Measurements from ENCODE around the gene LDHAL6B. TPM values are rescaled to one million over a fixed set of nuclear protein-coding genes. Genes with fewer than 3 reads are reported as not detected.

Gene LDHAL6B
- total RNA-seq, 4 donors from 2014 or later, result not detected

GRCh38 chr15:59223736-59224135 is 17.1 kb downstream of the LDHAL6B start:
- peaks cover 18 to 47% (median 27%) of the 10 kb centered on the region in 4 donors for H3K36me3 ChIP-seq
- H3K4me3 ChIP-seq, result no peak overlapping the region
- no peak overlapping the region for H3K27ac ChIP-seq (replicated peaks in 1 of 4)
- peak; percentile 82 for DNase-seq (ENCODE audit: extremely low spot score)
- TF ChIP-seq EP300 (IDR thresholded peaks at IDR 0.05) (no peak), CTCF (IDR thresholded peaks at IDR 0.05) (no peak), POLR2AphosphoS5 (IDR thresholded peaks at IDR 0.05) (no peak)
- H3K4me1 ChIP-seq, result peaks cover 0 to 11% (median 7%) of the 10 kb centered on the region in 4 donors
- 92% methylated on average over 3 of the region's 3 CpGs for WGBS
- intact Hi-C loops (cut with DNase I), result no loop called here
- H3K9me3 ChIP-seq, result no peaks in the 10 kb centered on the region
- H3K27me3 ChIP-seq, result no peaks in the 10 kb centered on the region

- 95% methylated on average over 7 of the region's 7 CpGs for WGBS
These were observed 17.8 kb downstream of the LDHAL6B start for GRCh38 chr15:59224474-59224873.

GRCh38 chr15:59227021-59227420 is 20.4 kb downstream of the LDHAL6B start:
- intact Hi-C loops (cut with DNase I), result no loop called here
- no peaks in the 10 kb centered on the region for H3K9me3 ChIP-seq
- 92% methylated on average over 4 of the region's 4 CpGs for WGBS
- no peak overlapping the region for H3K27ac ChIP-seq (replicated peaks in 1 of 4)
- H3K4me1 ChIP-seq, result peaks cover under 1 to 12% (median 7%) of the 10 kb centered on the region in 4 donors
- no peak overlapping the region for H3K4me3 ChIP-seq
- peaks cover 16 to 40% (median 26%) of the 10 kb centered on the region in 4 donors for H3K36me3 ChIP-seq
- TF ChIP-seq POLR2A (IDR thresholded peaks at IDR 0.05; ENCODE audit: low read depth) (no peak), EP300 (IDR thresholded peaks at IDR 0.05) (no peak), CTCF (IDR thresholded peaks at IDR 0.05) (no peak), POLR2AphosphoS5 (IDR thresholded peaks at IDR 0.05) (no peak)
- DNase-seq (ENCODE audit: extremely low spot score), result peak; percentile 39
- no peaks in the 10 kb centered on the region for H3K27me3 ChIP-seq

More at GRCh38 chr15:59224474-59224873, 17.8 kb downstream of the LDHAL6B start:
- no peak for TF ChIP-seq POLR2A (IDR thresholded peaks at IDR 0.05; ENCODE audit: low read depth)
- peak in 1 of 2 donors; percentile 21 for TF ChIP-seq POLR2AphosphoS5 (IDR thresholded peaks at IDR 0.05)
- TF ChIP-seq CTCF (IDR thresholded peaks at IDR 0.05), result no peak
- TF ChIP-seq EP300 (IDR thresholded peaks at IDR 0.05), result no peak
- DNase-seq (ENCODE audit: extremely low spot score), result no peak
- Histone ChIP-seq H3K36me3 (peaks cover 18 to 48% (median 27%) of the 10 kb centered on the region in 4 donors), H3K9me3 (no peaks in the 10 kb centered on the region), H3K4me3 (no peak overlapping the region), H3K27me3 (no peaks in the 10 kb centered on the region), H3K27ac (replicated peaks in 1 of 4) (no peak overlapping the region), H3K4me1 (peaks cover 0 to 11% (median 7%) of the 10 kb centered on the region in 4 donors)
- intact Hi-C loops (cut with DNase I), result no loop called here

GRCh38 chr15:59229015-59229414 is 22.4 kb downstream of the LDHAL6B start:
- Histone ChIP-seq H3K27me3 (no peaks in the 10 kb centered on the region), H3K9me3 (no peaks in the 10 kb centered on the region), H3K4me1 (peaks cover under 1 to 19% (median 14%) of the 10 kb centered on the region in 4 donors), H3K27ac (replicated peaks in 1 of 4) (no peak overlapping the region), H3K4me3 (no peak overlapping the region), H3K36me3 (peaks cover 8 to 20% (median 13%) of the 10 kb centered on the region in 4 donors)
- peak; percentile 57 for DNase-seq (ENCODE audit: extremely low spot score)
- no peak for TF ChIP-seq POLR2A (IDR thresholded peaks at IDR 0.05; ENCODE audit: low read depth)
- no peak for TF ChIP-seq CTCF (IDR thresholded peaks at IDR 0.05)
- no peak for TF ChIP-seq EP300 (IDR thresholded peaks at IDR 0.05)
- TF ChIP-seq POLR2AphosphoS5 (IDR thresholded peaks at IDR 0.05), result no peak
- WGBS, result 87% methylated on average over 4 of the region's 4 CpGs
- intact Hi-C loops (cut with DNase I), result no loop called here

- WGBS, result 85% methylated on average over 3 of the region's 3 CpGs
- no peak for TF ChIP-seq EP300 (IDR thresholded peaks at IDR 0.05)
- no peak for TF ChIP-seq POLR2AphosphoS5 (IDR thresholded peaks at IDR 0.05)
- no peak for TF ChIP-seq CTCF (IDR thresholded peaks at IDR 0.05)
- no peak for TF ChIP-seq POLR2A (IDR thresholded peaks at IDR 0.05; ENCODE audit: low read depth)
- H3K4me3 ChIP-seq, result no peak overlapping the region
- H3K4me1 ChIP-seq, result peaks cover 0 to 16% (median 12%) of the 10 kb centered on the region in 4 donors
- H3K27me3 ChIP-seq, result no peaks in the 10 kb centered on the region
- H3K9me3 ChIP-seq, result no peaks in the 10 kb centered on the region
- H3K27ac ChIP-seq (replicated peaks in 1 of 4), result no peak overlapping the region
- H3K36me3 ChIP-seq, result peaks cover 3 to 15% (median 9%) of the 10 kb centered on the region in 4 donors
- DNase-seq (ENCODE audit: extremely low spot score), result no peak
- intact Hi-C loops (cut with DNase I), result no loop called here
These were observed 22.8 kb downstream of the LDHAL6B start for GRCh38 chr15:59229453-59229852.

All from esophagus muscularis mucosa (tissue), 4 donors.